Adrenal gland (tissue), 5 donors: ENCODE measurements around the gene CYREN.

Source experiments
- CTCF ChIP-seq, 6 experiments: fragments of 450-650 bp in 4 of 6; fragments of 200-600 bp in 2 of 6; sonication (generic) in 1 of 6; IDR thresholded peaks; 1 replicate in 5 of 6; 2 replicates in 1 of 6; pipeline versions ENCODE4 v1.5.1 to v1.8.0; 2016 to 2021; ENCODE audit warnings: antibody characterized with exemption in 6 of 6, mild to moderate bottlenecking in 2 of 6, moderate library complexity in 1 of 6
- POLR2A ChIP-seq, 2 donors: fragments of 450-650 bp; IDR thresholded peaks; one replicate each; pipeline ENCODE4 v1.6.1; 2017; ENCODE audit warnings: antibody characterized with exemption in 2 of 2, mild to moderate bottlenecking in 2 of 2, moderate library complexity in 1 of 2
- donor health status: DM: no; HTN: no; CAD: no.

DNA sequence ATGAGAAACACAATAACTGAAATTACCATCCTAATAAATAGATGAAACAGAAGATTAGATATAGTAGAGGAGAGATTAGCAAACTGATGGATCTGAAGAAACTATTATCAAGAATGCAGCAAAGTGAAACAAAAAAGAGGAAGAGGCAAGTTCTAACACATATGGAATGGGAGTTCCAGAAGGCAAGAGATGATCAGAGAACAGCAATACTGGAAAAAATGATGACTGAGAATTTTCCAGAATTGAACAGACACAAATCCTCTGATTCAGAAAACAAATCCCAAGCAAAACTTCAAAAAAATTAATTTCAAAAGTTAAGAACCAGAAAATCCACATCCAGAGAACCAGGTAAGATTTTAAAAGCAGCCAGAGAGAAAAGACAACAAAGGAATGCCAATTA, 20.2 kb upstream of the CYREN start:
- TF ChIP-seq CTCF (IDR thresholded peaks at IDR 0.05) (no peak), POLR2A (IDR thresholded peaks at IDR 0.05) (no peak)
